ENCODE data around the gene EPB41L1. TPM values are rescaled to one million over a fixed set of nuclear protein-coding genes. Genes with fewer than 3 reads are reported as not detected.

The EPB41L1 gene
- total and polyA plus RNA-seq, 2 experiments from 2014 or later: 24.1 to 48.7 TPM

GRCh38 chr20:36135159-36135558, 19.4 kb upstream of the EPB41L1 start:
- peaks cover 5% of the 10 kb centered on the region for H3K27me3 Mint-ChIP-seq (ENCODE audit: insufficient read depth, low read depth, poor library complexity)
- no peaks in the 10 kb centered on the region for H4K20me1 ChIP-seq (replicated peaks; ENCODE audit: insufficient read depth)
- H3K36me3 ChIP-seq (ENCODE audit: insufficient read depth): no peaks in the 10 kb centered on the region
- H3K4me2 ChIP-seq: no peak overlapping the region
- H3K9me3 Mint-ChIP-seq: no peaks in the 10 kb centered on the region
- no peaks in the 10 kb centered on the region; the same call in 1 of the 2 replicates for H3K4me1 ChIP-seq (ENCODE audit: insufficient read depth)
- no peak overlapping the region for H3K4me3 ChIP-seq
- no peaks in the 10 kb centered on the region for H3K79me2 ChIP-seq (replicated peaks; ENCODE audit: insufficient read depth)
- H3K4me1 Mint-ChIP-seq: peaks cover 4% of the 10 kb centered on the region; the same call in 2 of the 3 replicates
- H2AFZ ChIP-seq: 0 out of 2 replicates have a peak overlapping the region, but pooled peaks have one; percentile 14
- no peak overlapping the region for H3K4me3 Mint-ChIP-seq
- H3K27ac Mint-ChIP-seq: no peak overlapping the region
- TF ChIP-seq ZNF331 (CRISPR knock-in tag; IDR thresholded peaks at IDR 0.05; ENCODE audit: low read depth) (no peak), POLR2AphosphoS5 (IDR thresholded peaks at IDR 0.05; ENCODE audit: low read depth) (no peak), CREB1 (CRISPR knock-in tag; IDR thresholded peaks at IDR 0.05; ENCODE audit: low read depth) (no peak), NANOG (IDR thresholded peaks at IDR 0.05; ENCODE audit: borderline replicate concordance) (no peak), ZNF462 (CRISPR knock-in tag; IDR thresholded peaks at IDR 0.05) (no peak), REST (IDR thresholded peaks at IDR 0.05; ENCODE audit: unreplicated experiment) (no peak), EZH2 (IDR thresholded peaks at IDR 0.05; ENCODE audit: low read depth, unreplicated experiment) (no peak)
- no peak for ATAC-seq
- H3K27ac ChIP-seq (ENCODE audit: low read depth): no peak overlapping the region
- no peaks in the 10 kb centered on the region for H3F3A ChIP-seq (replicated peaks; ENCODE audit: low read depth)
- no peaks in the 10 kb centered on the region for H3K27me3 ChIP-seq (ENCODE audit: insufficient read depth)
- H3K36me3 Mint-ChIP-seq (ENCODE audit: low read depth): no peaks in the 10 kb centered on the region
- DNase-seq (ENCODE audit: low spot score): no peak
- no peaks in the 10 kb centered on the region for H3K9me2 ChIP-seq (ENCODE audit: insufficient read depth)
